ENCODE measurements around the gene TLR3.
A peak's percentile ranks its signal among the peaks of the same experiment; 100 is the strongest.
"Not testable (repeated sequence)": the region's sequence is repeated elsewhere in the genome, so short reads cannot be mapped to it uniquely, and the experiment has no call there.

The TLR3 gene

GRCh38 chr4:186032259-186032658 is 36.7 kb upstream of the TLR3 start:
- Histone ChIP-seq H3K27ac (ENCODE audit: low read depth, low read length) (no peak overlapping the region), H3K79me2 (ENCODE audit: insufficient read depth, low read length) (no peaks in the 10 kb centered on the region), H4K20me1 (ENCODE audit: low read depth, low read length) (no peaks in the 10 kb centered on the region), H2AFZ (ENCODE audit: low read depth, low read length, severe bottlenecking) (no peak overlapping the region), H3K36me3 (ENCODE audit: low read length) (no peaks in the 10 kb centered on the region), H3K9me2 (replicated peaks; ENCODE audit: insufficient read depth, low read length) (no peaks in the 10 kb centered on the region), H3K4me2 (ENCODE audit: low read depth, low read length, poor library complexity, severe bottlenecking) (no peak overlapping the region), H3K27me3 (ENCODE audit: low read length) (no peaks in the 10 kb centered on the region; the same call in 1 of the 2 replicates), H3F3A (ENCODE audit: insufficient read depth) (no peaks in the 10 kb centered on the region), H3K9ac (ENCODE audit: low read length) (no peak overlapping the region), H3K4me3 (ENCODE audit: insufficient read depth, low read length, poor library complexity, severe bottlenecking) (no peak overlapping the region), H3K9me3 (ENCODE audit: insufficient read depth, low read length) (no peaks in the 10 kb centered on the region)
- TF ChIP-seq CTCF (IDR thresholded peaks at IDR 0.05; ENCODE audit: insufficient read depth, low read length, poor library complexity, severe bottlenecking), result peak; percentile 14
- no peak for TF ChIP-seq EZH2phosphoT487 (conservative IDR thresholded peaks at IDR 0.05; ENCODE audit: low read length)

GRCh38 chr4:186033027-186033426 is 35.9 kb upstream of the TLR3 start:
- Histone ChIP-seq H3K9me3 (ENCODE audit: insufficient read depth, low read length) (no peaks in the 10 kb centered on the region), H3K4me2 (ENCODE audit: low read depth, low read length, poor library complexity, severe bottlenecking) (no peak overlapping the region), H3K36me3 (ENCODE audit: low read length) (no peaks in the 10 kb centered on the region), H3K79me2 (ENCODE audit: insufficient read depth, low read length) (no peaks in the 10 kb centered on the region), H3F3A (ENCODE audit: insufficient read depth) (no peaks in the 10 kb centered on the region), H3K9ac (ENCODE audit: low read length) (no peak overlapping the region), H3K9me2 (replicated peaks; ENCODE audit: insufficient read depth, low read length) (no peaks in the 10 kb centered on the region), H3K27ac (ENCODE audit: low read depth, low read length) (no peak overlapping the region), H2AFZ (ENCODE audit: low read depth, low read length, severe bottlenecking) (no peak overlapping the region), H3K4me3 (ENCODE audit: insufficient read depth, low read length, poor library complexity, severe bottlenecking) (no peak overlapping the region), H4K20me1 (ENCODE audit: low read depth, low read length) (no peaks in the 10 kb centered on the region), H3K27me3 (ENCODE audit: low read length) (no peaks in the 10 kb centered on the region; the same call in 1 of the 2 replicates)
- TF ChIP-seq EZH2phosphoT487 (conservative IDR thresholded peaks at IDR 0.05; ENCODE audit: low read length) (no peak), CTCF (IDR thresholded peaks at IDR 0.05; ENCODE audit: insufficient read depth, low read length, poor library complexity, severe bottlenecking) (no peak)

GRCh38 chr4:186034613-186035012 is 34.3 kb upstream of the TLR3 start:
- H3K36me3 ChIP-seq (ENCODE audit: low read length); H3F3A ChIP-seq (ENCODE audit: insufficient read depth); H3K4me2 ChIP-seq (ENCODE audit: low read depth, low read length, poor library complexity, severe bottlenecking); H3K9me3 ChIP-seq (ENCODE audit: insufficient read depth, low read length); H3K79me2 ChIP-seq (ENCODE audit: insufficient read depth, low read length); H3K27me3 ChIP-seq (ENCODE audit: low read length); H3K9ac ChIP-seq (ENCODE audit: low read length); H3K27ac ChIP-seq (ENCODE audit: low read depth, low read length); H3K4me3 ChIP-seq (ENCODE audit: insufficient read depth, low read length, poor library complexity, severe bottlenecking); H4K20me1 ChIP-seq (ENCODE audit: low read depth, low read length); H3K9me2 ChIP-seq (replicated peaks; ENCODE audit: insufficient read depth, low read length); H2AFZ ChIP-seq (ENCODE audit: low read depth, low read length, severe bottlenecking): not testable (repeated sequence)

- Histone ChIP-seq H3K79me2 (ENCODE audit: insufficient read depth, low read length) (no peaks in the 10 kb centered on the region), H4K20me1 (ENCODE audit: low read depth, low read length) (no peaks in the 10 kb centered on the region), H3K9me3 (ENCODE audit: insufficient read depth, low read length) (no peaks in the 10 kb centered on the region), H2AFZ (ENCODE audit: low read depth, low read length, severe bottlenecking) (no peak overlapping the region), H3K36me3 (ENCODE audit: low read length) (no peaks in the 10 kb centered on the region), H3F3A (ENCODE audit: insufficient read depth) (no peaks in the 10 kb centered on the region), H3K9ac (ENCODE audit: low read length) (no peak overlapping the region), H3K4me3 (ENCODE audit: insufficient read depth, low read length, poor library complexity, severe bottlenecking) (no peak overlapping the region), H3K9me2 (replicated peaks; ENCODE audit: insufficient read depth, low read length) (no peaks in the 10 kb centered on the region), H3K4me2 (ENCODE audit: low read depth, low read length, poor library complexity, severe bottlenecking) (no peak overlapping the region), H3K27me3 (ENCODE audit: low read length) (no peaks in the 10 kb centered on the region), H3K27ac (ENCODE audit: low read depth, low read length) (no peak overlapping the region)
- TF ChIP-seq CTCF (IDR thresholded peaks at IDR 0.05; ENCODE audit: insufficient read depth, low read length, poor library complexity, severe bottlenecking) (no peak), EZH2phosphoT487 (conservative IDR thresholded peaks at IDR 0.05; ENCODE audit: low read length) (no peak)
Measured at GRCh38 chr4:186036976-186037581, 31.9 kb upstream of the TLR3 start.
